ENCODE results near the gene COL6A5.

- TF ChIP-seq, protein P1, sequence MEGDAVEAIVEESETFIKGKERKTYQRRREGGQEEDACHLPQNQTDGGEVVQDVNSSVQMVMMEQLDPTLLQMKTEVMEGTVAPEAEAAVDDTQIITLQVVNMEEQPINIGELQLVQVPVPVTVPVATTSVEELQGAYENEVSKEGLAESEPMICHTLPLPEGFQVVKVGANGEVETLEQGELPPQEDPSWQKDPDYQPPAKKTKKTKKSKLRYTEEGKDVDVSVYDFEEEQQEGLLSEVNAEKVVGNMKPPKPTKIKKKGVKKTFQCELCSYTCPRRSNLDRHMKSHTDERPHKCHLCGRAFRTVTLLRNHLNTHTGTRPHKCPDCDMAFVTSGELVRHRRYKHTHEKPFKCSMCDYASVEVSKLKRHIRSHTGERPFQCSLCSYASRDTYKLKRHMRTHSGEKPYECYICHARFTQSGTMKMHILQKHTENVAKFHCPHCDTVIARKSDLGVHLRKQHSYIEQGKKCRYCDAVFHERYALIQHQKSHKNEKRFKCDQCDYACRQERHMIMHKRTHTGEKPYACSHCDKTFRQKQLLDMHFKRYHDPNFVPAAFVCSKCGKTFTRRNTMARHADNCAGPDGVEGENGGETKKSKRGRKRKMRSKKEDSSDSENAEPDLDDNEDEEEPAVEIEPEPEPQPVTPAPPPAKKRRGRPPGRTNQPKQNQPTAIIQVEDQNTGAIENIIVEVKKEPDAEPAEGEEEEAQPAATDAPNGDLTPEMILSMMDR (conservative IDR thresholded peaks at IDR 0.05; ENCODE audit: low read depth, low read length), result no peak
- no peak for TF ChIP-seq EZH2 (IDR thresholded peaks at IDR 0.05; ENCODE audit: borderline replicate concordance, low read depth, low read length, poor library complexity, severe bottlenecking)
Measured at GRCh38 chr3:130392266-130392665, 46.8 kb downstream of the COL6A5 start.

Measured in A673 (cell line).